Measurements from ENCODE around the gene CDH13. TPM values are rescaled to one million over a fixed set of nuclear protein-coding genes. Genes with fewer than 3 reads are reported as not detected.

CDH13 gene
- total RNA-seq, 4 donors from 2014 or later, result 6.4 to 19.7 (median 11.7) TPM

GRCh38 chr16:82634955-82635610 lies 8.3 kb downstream of the CDH13 start:
- no peak for TF ChIP-seq CTCF (IDR thresholded peaks at IDR 0.05; ENCODE audit: low read depth)

- no peak for TF ChIP-seq CTCF (IDR thresholded peaks at IDR 0.05; ENCODE audit: low read depth)
These were observed 9.7 kb downstream of the CDH13 start for GRCh38 chr16:82636485-82636884.

GRCh38 chr16:82636958-82637357 lies 10.2 kb downstream of the CDH13 start:
- TF ChIP-seq CTCF (IDR thresholded peaks at IDR 0.05; ENCODE audit: low read depth), result no peak

GRCh38 chr16:82638095-82638798 lies 11.5 kb downstream of the CDH13 start:
- TF ChIP-seq CTCF (IDR thresholded peaks at IDR 0.05; ENCODE audit: low read depth), result no peak

GRCh38 chr16:82639263-82639662 lies 12.5 kb downstream of the CDH13 start:
- TF ChIP-seq CTCF (IDR thresholded peaks at IDR 0.05; ENCODE audit: low read depth), result no peak

GRCh38 chr16:82639666-82640336 lies 13.0 kb downstream of the CDH13 start:
- no peak for TF ChIP-seq CTCF (IDR thresholded peaks at IDR 0.05; ENCODE audit: low read depth)

GRCh38 chr16:82641336-82641984 lies 14.7 kb downstream of the CDH13 start:
- TF ChIP-seq CTCF (IDR thresholded peaks at IDR 0.05; ENCODE audit: low read depth), result no peak
